Endothelial cell (in vitro differentiated cells): ENCODE measurements around the gene TP63. TPM values are rescaled to one million over a fixed set of nuclear protein-coding genes. Genes with fewer than 3 reads are reported as not detected.

ENCODE experiments used
- DNase-seq: peaks from one replicate; pipeline ENCODE4 v3.0.0; 2021; ENCODE audit warnings: low spot score
- H3K27ac Mint-ChIP-seq: one replicate; pipeline ENCODE4 v1.8.0; 2021; ENCODE audit warnings: mixed read lengths, inconsistent platforms; ENCODE audit not compliant: unreplicated experiment
- H3K27me3 Mint-ChIP-seq: one replicate; pipeline ENCODE4 v1.8.0; 2021; ENCODE audit warnings: mild to moderate bottlenecking, moderate library complexity, mixed read lengths, inconsistent platforms; ENCODE audit not compliant: unreplicated experiment
- H3K36me3 Mint-ChIP-seq: one replicate; pipeline ENCODE4 v1.8.0; 2021; ENCODE audit warnings: mild to moderate bottlenecking, low read depth, mixed read lengths, inconsistent platforms; ENCODE audit not compliant: unreplicated experiment
- H3K4me1 Mint-ChIP-seq: one replicate; pipeline ENCODE4 v1.8.0; 2021; ENCODE audit warnings: mild to moderate bottlenecking, mixed read lengths, inconsistent platforms; ENCODE audit not compliant: unreplicated experiment
- H3K4me3 Mint-ChIP-seq: one replicate; pipeline ENCODE4 v1.8.0; 2021; ENCODE audit warnings: mild to moderate bottlenecking, mixed read lengths, inconsistent platforms; ENCODE audit not compliant: unreplicated experiment
- H3K9me3 Mint-ChIP-seq: one replicate; pipeline ENCODE4 v1.8.0; 2021; ENCODE audit warnings: mixed read lengths, inconsistent platforms; ENCODE audit not compliant: unreplicated experiment
- total RNA-seq: library from RNA; stranded (reverse); fragmentation: NEBNext Ultra II Directional; extraction: Animal tissue kit (Norgen Biotek cat#: 25700); gene quantifications from one replicate; pipeline ENCODE4 v1.2.1, GENCODE V29; 2021; ENCODE audit not compliant: unreplicated experiment
- TF ChIP-seq, protein P1 (sequence below): fragments of 200-600 bp; sonication (generic); IDR thresholded peaks from one replicate; pipeline ENCODE4 v1.5.0; 2021; ENCODE audit warnings: antibody characterized with exemption; ENCODE audit not compliant: unreplicated experiment

TP63 gene
- total RNA-seq, 1 donor from 2014 or later: 1.0 TPM

DNA sequence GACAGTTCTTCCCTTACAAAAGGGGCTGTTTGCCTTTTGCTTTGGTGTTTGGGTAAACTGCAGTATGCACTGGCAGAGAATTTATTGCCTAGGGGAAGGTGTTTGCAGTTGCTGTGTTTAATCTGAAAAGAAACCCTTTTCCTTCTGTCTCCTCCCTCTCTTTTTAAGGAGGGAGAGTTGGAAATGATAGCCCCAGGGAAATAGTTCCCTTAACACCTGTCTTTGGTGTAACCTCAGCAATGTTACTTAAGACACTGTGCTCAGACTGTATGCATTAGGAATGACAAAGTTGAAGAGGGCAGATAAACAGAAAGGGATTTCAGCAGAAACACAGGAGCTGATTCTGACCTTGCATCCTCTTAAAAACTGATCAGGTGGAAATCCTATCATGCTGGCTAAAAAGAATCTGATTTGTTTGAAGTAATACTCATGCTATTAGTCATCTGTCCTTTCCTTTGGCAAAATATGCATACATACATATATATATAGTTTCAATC is 125.4 kb downstream of the TP63 start:
- H3K9me3 Mint-ChIP-seq: peaks cover 4% of the 10 kb centered on the region
- DNase-seq: no peak

DNA sequence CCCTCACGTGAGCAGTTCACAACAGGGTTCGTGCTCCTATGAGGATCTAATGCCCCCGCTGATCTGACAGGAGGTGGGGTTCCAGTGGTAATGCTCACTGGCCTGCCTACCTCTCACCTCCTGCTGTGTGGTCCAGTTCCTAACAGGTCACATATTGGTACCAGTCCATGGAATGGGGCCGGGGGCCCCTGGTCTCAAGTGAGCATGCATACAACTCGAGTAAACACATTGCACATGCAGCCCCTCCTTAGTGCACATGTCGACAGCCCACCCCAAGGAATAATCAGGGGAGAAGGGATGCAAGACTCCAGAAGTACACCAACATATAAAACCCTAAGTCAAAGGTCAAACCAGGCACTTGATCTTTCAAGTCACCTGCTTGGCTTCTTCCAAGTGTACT is 127.0 kb downstream of the TP63 start:
- H3K27ac Mint-ChIP-seq: no peak overlapping the region

More for the DNA sequence above, 125.4 kb downstream of the TP63 start:
- Mint-ChIP-seq H3K4me1 (no peaks in the 10 kb centered on the region), H3K36me3 (no peaks in the 10 kb centered on the region), H3K27ac (no peak overlapping the region), H3K4me3 (no peak overlapping the region), H3K27me3 (no peaks in the 10 kb centered on the region)
- TF ChIP-seq, protein P1, sequence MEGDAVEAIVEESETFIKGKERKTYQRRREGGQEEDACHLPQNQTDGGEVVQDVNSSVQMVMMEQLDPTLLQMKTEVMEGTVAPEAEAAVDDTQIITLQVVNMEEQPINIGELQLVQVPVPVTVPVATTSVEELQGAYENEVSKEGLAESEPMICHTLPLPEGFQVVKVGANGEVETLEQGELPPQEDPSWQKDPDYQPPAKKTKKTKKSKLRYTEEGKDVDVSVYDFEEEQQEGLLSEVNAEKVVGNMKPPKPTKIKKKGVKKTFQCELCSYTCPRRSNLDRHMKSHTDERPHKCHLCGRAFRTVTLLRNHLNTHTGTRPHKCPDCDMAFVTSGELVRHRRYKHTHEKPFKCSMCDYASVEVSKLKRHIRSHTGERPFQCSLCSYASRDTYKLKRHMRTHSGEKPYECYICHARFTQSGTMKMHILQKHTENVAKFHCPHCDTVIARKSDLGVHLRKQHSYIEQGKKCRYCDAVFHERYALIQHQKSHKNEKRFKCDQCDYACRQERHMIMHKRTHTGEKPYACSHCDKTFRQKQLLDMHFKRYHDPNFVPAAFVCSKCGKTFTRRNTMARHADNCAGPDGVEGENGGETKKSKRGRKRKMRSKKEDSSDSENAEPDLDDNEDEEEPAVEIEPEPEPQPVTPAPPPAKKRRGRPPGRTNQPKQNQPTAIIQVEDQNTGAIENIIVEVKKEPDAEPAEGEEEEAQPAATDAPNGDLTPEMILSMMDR: no peak

DNA sequence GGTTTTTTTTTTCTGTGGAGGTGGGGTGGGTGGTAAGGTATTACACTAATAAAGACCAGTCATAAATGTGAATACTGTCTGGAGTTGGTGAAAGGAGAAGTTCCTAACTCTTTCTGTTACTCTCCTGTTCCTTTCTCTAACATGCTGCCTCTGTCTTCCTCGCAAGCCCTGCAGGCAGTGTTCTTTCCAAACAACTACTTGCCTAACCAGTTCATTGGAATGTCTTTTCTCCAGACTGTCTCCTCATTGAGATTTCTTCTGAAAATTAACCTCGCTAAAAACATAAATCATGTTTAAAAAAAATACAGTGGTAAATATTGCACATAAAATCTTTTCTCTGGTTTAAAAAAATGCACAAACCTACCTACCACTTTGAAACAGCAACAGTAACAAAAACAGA is 135.2 kb downstream of the TP63 start:
- no peaks in the 10 kb centered on the region for H3K36me3 Mint-ChIP-seq
- H3K27ac Mint-ChIP-seq: no peak overlapping the region
- TF ChIP-seq, protein P1: no peak
- DNase-seq: no peak
- H3K27me3 Mint-ChIP-seq: no peaks in the 10 kb centered on the region
- no peak overlapping the region for H3K4me3 Mint-ChIP-seq
- peaks cover 5% of the 10 kb centered on the region for H3K9me3 Mint-ChIP-seq
- H3K4me1 Mint-ChIP-seq: peaks cover 4% of the 10 kb centered on the region

More for the DNA sequence above, 127.0 kb downstream of the TP63 start:
- H3K27me3 Mint-ChIP-seq: no peaks in the 10 kb centered on the region
- no peak overlapping the region for H3K4me3 Mint-ChIP-seq
- TF ChIP-seq, protein P1: no peak
- no peaks in the 10 kb centered on the region for H3K36me3 Mint-ChIP-seq
- H3K9me3 Mint-ChIP-seq: peaks cover 7% of the 10 kb centered on the region
- H3K4me1 Mint-ChIP-seq: peaks cover under 1% of the 10 kb centered on the region
- DNase-seq: no peak

DNA sequence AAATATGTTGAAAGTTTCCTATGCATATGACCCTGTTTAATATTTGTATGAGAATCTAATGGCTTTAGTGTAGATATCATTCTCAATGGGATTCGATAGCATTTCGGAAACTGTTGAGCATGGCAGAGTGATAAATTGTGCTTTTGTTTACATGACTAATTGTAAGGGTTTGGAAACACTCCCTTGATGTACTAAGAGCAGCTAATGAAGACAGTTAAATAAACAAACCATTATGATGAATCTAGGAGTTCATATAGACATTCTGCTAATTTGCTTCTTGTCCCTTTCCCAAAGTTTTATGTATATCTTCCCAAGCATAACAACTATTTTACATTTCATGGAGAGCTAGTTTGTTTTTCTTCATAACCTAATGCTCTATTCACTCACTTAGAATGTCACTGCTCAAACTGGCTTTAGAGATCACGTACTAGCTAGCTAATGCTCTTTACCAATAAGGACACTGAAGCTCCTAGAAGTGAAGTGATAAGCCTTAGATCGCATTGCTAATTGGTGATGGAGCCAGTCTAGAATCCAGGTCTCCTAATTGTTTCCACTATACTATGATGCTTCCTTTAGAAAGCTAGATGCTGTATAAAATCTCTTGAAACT is 140.8 kb downstream of the TP63 start:
- Mint-ChIP-seq H3K4me1 (peaks cover 25% of the 10 kb centered on the region), H3K27ac (no peak overlapping the region), H3K9me3 (no peaks in the 10 kb centered on the region), H3K27me3 (no peaks in the 10 kb centered on the region), H3K36me3 (no peaks in the 10 kb centered on the region), H3K4me3 (no peak overlapping the region)
- no peak for DNase-seq
- TF ChIP-seq, protein P1: no peak

DNA sequence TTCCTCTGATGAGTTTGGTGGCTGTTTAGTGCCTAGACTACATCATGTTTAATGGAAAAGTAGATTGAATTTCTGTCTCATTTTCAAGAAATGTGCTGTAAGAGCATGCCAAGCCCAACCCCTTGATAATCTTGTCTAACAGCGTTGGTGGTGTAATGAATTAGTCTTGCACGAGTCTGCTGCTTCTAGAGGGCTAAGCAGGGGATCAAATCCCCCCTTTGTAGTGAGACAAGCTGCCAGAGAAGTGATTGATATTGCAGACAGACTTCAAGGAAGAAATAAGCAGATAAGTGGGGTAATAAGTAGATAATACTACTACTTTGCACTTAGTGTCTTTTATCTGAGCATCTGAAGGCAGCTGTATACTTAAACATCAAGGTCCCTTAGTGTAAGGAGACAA is 141.4 kb downstream of the TP63 start:
- Mint-ChIP-seq H3K4me3 (no peak overlapping the region), H3K27ac (no peak overlapping the region), H3K9me3 (no peaks in the 10 kb centered on the region), H3K4me1 (peaks cover 29% of the 10 kb centered on the region), H3K27me3 (peaks cover 2% of the 10 kb centered on the region), H3K36me3 (no peaks in the 10 kb centered on the region)
- TF ChIP-seq, protein P1: no peak
- no peak for DNase-seq
